ENCODE measurements around the gene ARF3. TPM values are rescaled to one million over a fixed set of nuclear protein-coding genes. Genes with fewer than 3 reads are reported as not detected.

ARF3 gene
- total and polyA plus RNA-seq, 7 donors: 7.4 to 27.0 (median 18.1) TPM

- Histone ChIP-seq H3K36me3 (ENCODE audit: insufficient read depth in 1 of 2, low read depth in 1 of 2) (peaks cover 0 to 2% of the 10 kb centered on the region in 2 donors), H3K27me3 (ENCODE audit: insufficient read depth in 3 of 3, low read length in 2 of 3) (no peaks in the 10 kb centered on the region), H3K4me3 (no peak overlapping the region), H3K27ac (no peak overlapping the region), H3K9me3 (no peaks in the 10 kb centered on the region), H3K4me1 (no peaks in the 10 kb centered on the region)
- intact Hi-C loops (cut with DNase I): no loop called here
- 92 to 96% (median 94%) methylated on average over 3 of the region's 3 CpGs for WGBS, 3 donors
- TF ChIP-seq CTCF (IDR thresholded peaks at IDR 0.05): no peak
- DNase-seq: no peak
- ATAC-seq: no peak
These were observed 9.6 kb downstream of the ARF3 start for GRCh38 chr12:48947727-48948126.

DNA sequence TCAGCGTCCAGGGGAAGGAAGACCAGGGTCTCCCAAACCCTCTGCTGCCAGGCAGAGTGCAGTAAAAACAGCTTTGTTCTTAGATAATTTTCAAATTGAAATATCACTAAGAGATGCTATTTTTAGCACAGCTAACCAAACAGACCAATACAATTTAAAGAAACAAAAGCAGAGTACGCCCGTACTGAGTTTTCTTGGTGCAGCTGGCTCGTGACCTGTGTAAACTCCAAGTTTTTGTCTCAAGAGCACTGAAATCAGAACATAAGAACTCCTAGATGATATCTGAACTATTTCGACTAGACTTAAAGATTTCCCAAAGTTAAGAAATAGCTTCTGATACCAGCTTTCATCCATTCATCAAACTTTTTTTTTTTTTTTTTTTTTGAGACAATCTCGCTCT lies 10.3 kb downstream of the ARF3 start:
- 86 to 96% (median 88%) methylated on average over 6 of the region's 6 CpGs for WGBS, 3 donors
- DNase-seq (no peak), ATAC-seq (no peak)
- no peaks in the 10 kb centered on the region for H3K36me3 ChIP-seq (ENCODE audit: insufficient read depth in 1 of 2, low read depth in 1 of 2)
- no peak overlapping the region for H3K27ac ChIP-seq
- no peaks in the 10 kb centered on the region for H3K4me1 ChIP-seq
- TF ChIP-seq CTCF (IDR thresholded peaks at IDR 0.05): no peak
- no peak overlapping the region for H3K4me3 ChIP-seq
- no peaks in the 10 kb centered on the region for H3K27me3 ChIP-seq (ENCODE audit: insufficient read depth in 3 of 3, low read length in 2 of 3)
- intact Hi-C loops (cut with DNase I): no loop called here
- H3K9me3 ChIP-seq: no peaks in the 10 kb centered on the region

DNA sequence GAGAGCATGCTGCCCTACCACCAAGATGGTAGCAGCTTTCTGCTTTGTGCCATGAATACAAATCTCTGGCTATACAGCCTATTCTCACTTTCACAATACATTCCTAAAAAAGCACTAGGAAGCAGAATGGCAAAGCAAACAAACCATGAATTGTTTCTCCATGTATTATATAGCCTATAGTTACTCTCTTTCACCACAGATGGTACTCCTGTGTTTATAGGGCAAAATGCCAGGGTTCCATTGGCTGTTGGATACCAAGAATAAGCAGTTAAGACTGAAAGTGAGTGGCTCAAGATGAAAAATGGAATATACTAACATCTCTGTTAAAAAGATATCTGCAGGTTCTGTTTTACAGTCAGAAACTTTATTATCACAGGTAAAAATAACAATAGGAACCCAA lies 11.1 kb downstream of the ARF3 start:
- DNase-seq: no peak
- H3K4me1 ChIP-seq: no peaks in the 10 kb centered on the region
- no peak for TF ChIP-seq CTCF (IDR thresholded peaks at IDR 0.05)
- H3K4me3 ChIP-seq: no peak overlapping the region
- no peaks in the 10 kb centered on the region for H3K9me3 ChIP-seq
- H3K27me3 ChIP-seq (ENCODE audit: insufficient read depth in 3 of 3, low read length in 2 of 3): no peaks in the 10 kb centered on the region
- no peak overlapping the region for H3K27ac ChIP-seq
- H3K36me3 ChIP-seq (ENCODE audit: insufficient read depth in 1 of 2, low read depth in 1 of 2): no peaks in the 10 kb centered on the region
- ATAC-seq: no peak
- intact Hi-C loops (cut with DNase I): no loop called here

DNA sequence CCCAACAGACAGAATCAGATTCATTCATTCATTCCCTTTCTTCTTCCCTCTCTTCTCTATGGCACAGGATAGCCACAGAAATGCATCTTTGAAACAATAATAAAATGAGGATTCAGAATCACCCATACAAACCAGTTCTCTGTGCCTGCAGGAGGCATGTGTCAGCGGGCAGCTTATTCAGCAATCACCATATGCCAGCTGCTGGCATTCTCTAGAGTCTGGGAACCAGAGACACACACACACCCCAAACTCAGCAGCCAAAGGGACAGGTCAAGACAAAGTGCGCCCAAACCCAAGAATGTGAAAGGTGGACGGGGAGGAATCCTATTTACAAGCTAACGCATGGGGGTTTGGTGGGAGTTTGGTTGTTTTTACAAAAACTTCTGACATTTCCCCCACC lies 14.1 kb downstream of the ARF3 start:
- TF ChIP-seq CTCF (IDR thresholded peaks at IDR 0.05): no peak
- intact Hi-C loops (cut with DNase I): no loop called here
- Histone ChIP-seq H3K4me1 (no peaks in the 10 kb centered on the region), H3K36me3 (ENCODE audit: insufficient read depth in 1 of 2, low read depth in 1 of 2) (peaks cover 0 to 25% of the 10 kb centered on the region in 2 donors), H3K9me3 (no peaks in the 10 kb centered on the region), H3K27me3 (ENCODE audit: insufficient read depth in 3 of 3, low read length in 2 of 3) (no peaks in the 10 kb centered on the region), H3K4me3 (no peak overlapping the region), H3K27ac (no peak overlapping the region)
- ATAC-seq (no peak), DNase-seq (no peak)
- 65 to 90% (median 81%) methylated on average over 4 of the region's 4 CpGs for WGBS, 3 donors

GRCh38 chr12:48940181-48940580 lies 17.1 kb downstream of the ARF3 start:
- intact Hi-C loops (cut with DNase I): no loop called here
- TF ChIP-seq CTCF (IDR thresholded peaks at IDR 0.05): no peak
- DNase-seq (no peak), ATAC-seq (no peak)
- Histone ChIP-seq H3K4me1 (no peaks in the 10 kb centered on the region), H3K27ac (no peak overlapping the region), H3K36me3 (ENCODE audit: insufficient read depth in 1 of 2, low read depth in 1 of 2) (peaks cover 0 to 38% of the 10 kb centered on the region in 2 donors), H3K4me3 (no peak overlapping the region), H3K27me3 (ENCODE audit: insufficient read depth in 3 of 3, low read length in 2 of 3) (no peaks in the 10 kb centered on the region), H3K9me3 (no peaks in the 10 kb centered on the region)
- 78 to 93% (median 84%) methylated on average over 3 of the region's 3 CpGs for WGBS, 3 donors

Measured in psoas muscle (tissue), 8 donors.